HCT116 (cell line): ENCODE data around the gene CAPG. TPM values are rescaled to one million over a fixed set of nuclear protein-coding genes. Genes with fewer than 3 reads are reported as not detected.

Experiments used
- ATAC-seq: fragments of 200-7000 bp; cut with Tn5 transposase; 2 replicates; pipeline ENCODE4 v1.9.1; 2020; ENCODE audit warnings: mild to moderate bottlenecking, moderate library complexity
- BruUV-seq: library from RNA; stranded (reverse); fragments of 400-500 nt; replicated peaks from 2 replicates; lab custom pipeline; 2021; lab: Mats Ljungman, UMichigan
- CTCF ChIA-PET: fragments of 300-600 bp; sonication (Branson Sonifier 250); formaldehyde crosslinking; loops from one replicate; lab custom pipeline; 2021; ENCODE audit warnings: antibody characterized with exemption; lab: Charles Lee
- POLR2A ChIA-PET: fragments of 300-600, 350-600 bp; sonication (Branson Sonifier 250); formaldehyde crosslinking; loops from one replicate; lab custom pipeline; 2021; ENCODE audit warnings: antibody characterized with exemption; lab: Charles Lee
- RAD21 ChIA-PET, 2 experiments: fragments of 300-600 bp; sonication (Branson Sonifier 250); formaldehyde crosslinking; loops; one replicate each; lab custom pipeline; 2023; ENCODE audit warnings: low total read pairs in 2 of 2; ENCODE audit not compliant: uncharacterized antibody in 2 of 2, unreplicated experiment in 2 of 2, low non-redundant PET in 1 of 2; lab: Charles Lee
- DNase-seq: peaks from one replicate; pipeline ENCODE4 v3.0.0-alpha.2; 2010; ENCODE audit warnings: low read depth, low spot score
- H2AFZ ChIP-seq: fragments of 200-600 bp; shearing (Covaris generic), sonication (generic); 2 replicates; pipeline ENCODE4 v1.6.1; 2017; ENCODE audit warnings: low read depth, mixed run types, mixed read lengths, antibody characterized with exemption, low read length; ENCODE audit not compliant: poor library complexity, severe bottlenecking
- H3K27ac ChIP-seq: 2 replicates; pipeline ENCODE4 v1.5.1; 2012; ENCODE audit warnings: low read depth, low read length
- H3K27me3 ChIP-seq: fragments of 200-600 bp; sonication (generic); 2 replicates; pipeline ENCODE4 v1.6.1; 2016; ENCODE audit warnings: mixed run types, low read length, mixed read lengths; ENCODE audit not compliant: insufficient read depth
- H3K36me3 ChIP-seq, 2 experiments: fragments of 200-500 bp in 1 of 2; fragments of 200-600 bp in 1 of 2; sonication (Bioruptor generic) in 1 of 2; sonication (generic) in 1 of 2; 2 replicates each; pipeline versions ENCODE4 v1.5.1 to v1.6.1; 2014 to 2016; ENCODE audit warnings: low read length in 2 of 2, inconsistent platforms in 1 of 2, mixed read lengths in 1 of 2, mixed run types in 1 of 2; ENCODE audit not compliant: insufficient read depth in 2 of 2, control insufficient read depth in 1 of 2
- H3K4me1 ChIP-seq, 2 experiments: fragments of 200-600 bp in 1 of 2; sonication (generic) in 1 of 2; 2 replicates each; pipeline versions ENCODE4 v1.5.1 to v1.6.1; 2012 to 2017; ENCODE audit warnings: low read length in 2 of 2, inconsistent platforms in 1 of 2, mild to moderate bottlenecking in 1 of 2, mixed read lengths in 1 of 2, mixed run types in 1 of 2, moderate library complexity in 1 of 2; ENCODE audit not compliant: insufficient read depth in 2 of 2, control insufficient read depth in 1 of 2
- H3K4me2 ChIP-seq: fragments of 200-600 bp; sonication (generic); 2 replicates; pipeline ENCODE4 v1.6.1; 2017; ENCODE audit warnings: mixed run types, low read length, mixed read lengths
- H3K4me3 ChIP-seq, 2 experiments: fragments of 200-600 bp in 1 of 2; sonication (generic) in 1 of 2; replicated peaks in 1 of 2; 2 replicates each; pipeline ENCODE4 v1.5.1; 2011 to 2016; ENCODE audit warnings: low read length in 2 of 2, control low read depth in 1 of 2, low read depth in 1 of 2, mild to moderate bottlenecking in 1 of 2, mixed read lengths in 1 of 2, mixed run types in 1 of 2
- H3K79me2 ChIP-seq: fragments of 200-600 bp; sonication (generic); 2 replicates; pipeline ENCODE4 v1.6.1; 2017; ENCODE audit warnings: mild to moderate bottlenecking, mixed run types, low read length, moderate library complexity, mixed read lengths; ENCODE audit not compliant: insufficient read depth
- H3K9ac ChIP-seq: fragments of 200-600 bp; sonication (generic); 2 replicates; pipeline ENCODE4 v1.6.1; 2016; ENCODE audit warnings: low read length, mixed read lengths
- H3K9me2 ChIP-seq: fragments of 200-600 bp; sonication (generic), shearing (Covaris generic); 2 replicates; pipeline ENCODE4 v1.6.1; 2017; ENCODE audit warnings: mixed run types, mild to moderate bottlenecking, moderate library complexity; ENCODE audit not compliant: insufficient read depth
- H3K9me3 ChIP-seq, 2 experiments: fragments of 200-500 bp in 1 of 2; fragments of 200-600 bp in 1 of 2; sonication (Bioruptor generic) in 1 of 2; sonication (generic) in 1 of 2; 2 replicates each; pipeline ENCODE4 v1.6.1; 2014 to 2017; ENCODE audit warnings: low read length in 2 of 2, mixed read lengths in 2 of 2, inconsistent platforms in 1 of 2, low read depth in 1 of 2, mild to moderate bottlenecking in 1 of 2, mixed run types in 1 of 2, moderate library complexity in 1 of 2; ENCODE audit not compliant: control insufficient read depth in 1 of 2, insufficient read depth in 1 of 2
- H4K20me1 ChIP-seq: fragments of 200-600 bp; sonication (generic), shearing (Covaris generic); 2 replicates; pipeline ENCODE4 v1.6.1; 2017; ENCODE audit warnings: mixed run types, mild to moderate bottlenecking, moderate library complexity; ENCODE audit not compliant: insufficient read depth
- CBX3 ChIP-seq: IDR thresholded peaks from 2 replicates; pipeline ENCODE4 v1.6.1; 2012; ENCODE audit warnings: low read depth
- EGR1 ChIP-seq: IDR thresholded peaks from 2 replicates; pipeline ENCODE4 v1.6.1; 2012; ENCODE audit warnings: low read depth
- EZH2 ChIP-seq: fragments of 200-600 bp; sonication (generic); IDR thresholded peaks from 2 replicates; pipeline ENCODE4 v1.6.1; 2017; ENCODE audit warnings: antibody characterized with exemption, mixed run types
- EZH2phosphoT487 ChIP-seq: fragments of 200-600 bp; IDR thresholded peaks from 2 replicates; pipeline ENCODE4 v1.6.1; 2018; ENCODE audit warnings: antibody characterized with exemption, borderline replicate concordance
- JUND ChIP-seq: IDR thresholded peaks from 2 replicates; pipeline ENCODE4 v1.6.1; 2012
- POLR2A ChIP-seq: IDR thresholded peaks from 2 replicates; pipeline ENCODE4 v1.7.0; 2011; ENCODE audit warnings: borderline replicate concordance; ENCODE audit not compliant: insufficient read depth, insufficient read length; ENCODE audit errors: extremely low read depth
- RAD21 ChIP-seq: IDR thresholded peaks from 2 replicates; pipeline ENCODE4 v1.6.1; 2012; ENCODE audit warnings: low read depth, mild to moderate bottlenecking
- SIN3A ChIP-seq: IDR thresholded peaks from 2 replicates; pipeline ENCODE4 v1.6.1; 2012; ENCODE audit warnings: low read depth
- SP1 ChIP-seq: IDR thresholded peaks from 2 replicates; pipeline ENCODE4 v1.6.1; 2012; ENCODE audit warnings: low read depth
- TCF7L2 ChIP-seq: IDR thresholded peaks from 2 replicates; pipeline ENCODE4 v1.7.0; 2011; ENCODE audit warnings: borderline replicate concordance, inconsistent platforms; ENCODE audit not compliant: insufficient read depth, insufficient read length; ENCODE audit errors: extremely low read depth
- ZFX ChIP-seq: fragments of 450-650 bp; IDR thresholded peaks from 2 replicates; pipeline ENCODE4 v1.6.1; 2017
- ZNF274 ChIP-seq: fragments of 200-500 bp; sonication (Bioruptor generic); IDR thresholded peaks from 2 replicates; pipeline ENCODE4 v1.6.1; 2014; ENCODE audit warnings: mild to moderate bottlenecking, low read depth, low read length, inconsistent platforms
- intact Hi-C: fragments of 100-400 bp; cut with micrococcal nuclease; formaldehyde crosslinking; loops from 2 replicates; pipeline ENCODE4 v1.10.0; 2022
- total RNA-seq: library from RNA; stranded (reverse); gene quantifications from one replicate; pipeline ENCODE4 v1.2.1, GENCODE V29; 2021; ENCODE audit not compliant: unreplicated experiment
- TF ChIP-seq, protein P1 (sequence below): IDR thresholded peaks from 2 replicates; pipeline ENCODE4 v1.6.1; 2012; ENCODE audit warnings: low read depth
- TF ChIP-seq, protein P2 (sequence below): IDR thresholded peaks from 2 replicates; pipeline ENCODE4 v1.6.1; 2011; ENCODE audit warnings: mild to moderate bottlenecking, low read length, moderate library complexity; ENCODE audit not compliant: insufficient replicate concordance; ENCODE audit errors: extremely low read depth

Gene CAPG
- total RNA-seq, 1 experiment from 2014 or later = 223 TPM

DNA sequence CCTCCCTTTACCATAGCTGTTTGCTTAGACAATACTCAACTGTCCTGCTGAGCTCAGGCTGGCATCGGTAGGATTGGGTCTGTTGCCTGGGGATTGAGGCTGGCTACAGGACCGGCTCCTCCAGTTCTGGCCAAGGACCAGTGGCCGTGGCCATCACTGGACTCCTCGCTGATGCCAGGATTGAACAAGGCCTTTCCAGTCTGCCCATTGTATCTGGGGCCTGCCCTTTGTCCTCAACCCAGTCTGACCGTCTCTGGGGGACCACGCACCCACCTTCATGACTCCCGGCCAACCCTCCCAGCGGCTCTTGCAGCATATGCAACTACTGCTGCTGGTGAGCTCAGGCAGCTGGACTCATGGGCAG lies 37.0 kb upstream of the CAPG start (continued):
- TF ChIP-seq, protein P1, sequence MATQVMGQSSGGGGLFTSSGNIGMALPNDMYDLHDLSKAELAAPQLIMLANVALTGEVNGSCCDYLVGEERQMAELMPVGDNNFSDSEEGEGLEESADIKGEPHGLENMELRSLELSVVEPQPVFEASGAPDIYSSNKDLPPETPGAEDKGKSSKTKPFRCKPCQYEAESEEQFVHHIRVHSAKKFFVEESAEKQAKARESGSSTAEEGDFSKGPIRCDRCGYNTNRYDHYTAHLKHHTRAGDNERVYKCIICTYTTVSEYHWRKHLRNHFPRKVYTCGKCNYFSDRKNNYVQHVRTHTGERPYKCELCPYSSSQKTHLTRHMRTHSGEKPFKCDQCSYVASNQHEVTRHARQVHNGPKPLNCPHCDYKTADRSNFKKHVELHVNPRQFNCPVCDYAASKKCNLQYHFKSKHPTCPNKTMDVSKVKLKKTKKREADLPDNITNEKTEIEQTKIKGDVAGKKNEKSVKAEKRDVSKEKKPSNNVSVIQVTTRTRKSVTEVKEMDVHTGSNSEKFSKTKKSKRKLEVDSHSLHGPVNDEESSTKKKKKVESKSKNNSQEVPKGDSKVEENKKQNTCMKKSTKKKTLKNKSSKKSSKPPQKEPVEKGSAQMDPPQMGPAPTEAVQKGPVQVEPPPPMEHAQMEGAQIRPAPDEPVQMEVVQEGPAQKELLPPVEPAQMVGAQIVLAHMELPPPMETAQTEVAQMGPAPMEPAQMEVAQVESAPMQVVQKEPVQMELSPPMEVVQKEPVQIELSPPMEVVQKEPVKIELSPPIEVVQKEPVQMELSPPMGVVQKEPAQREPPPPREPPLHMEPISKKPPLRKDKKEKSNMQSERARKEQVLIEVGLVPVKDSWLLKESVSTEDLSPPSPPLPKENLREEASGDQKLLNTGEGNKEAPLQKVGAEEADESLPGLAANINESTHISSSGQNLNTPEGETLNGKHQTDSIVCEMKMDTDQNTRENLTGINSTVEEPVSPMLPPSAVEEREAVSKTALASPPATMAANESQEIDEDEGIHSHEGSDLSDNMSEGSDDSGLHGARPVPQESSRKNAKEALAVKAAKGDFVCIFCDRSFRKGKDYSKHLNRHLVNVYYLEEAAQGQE = no peak
- TF ChIP-seq CBX3 (no peak), JUND (no peak), ZFX (no peak), EGR1 (no peak), RAD21 (no peak)
- TF ChIP-seq, all 23 proteins: peak for 0

DNA sequence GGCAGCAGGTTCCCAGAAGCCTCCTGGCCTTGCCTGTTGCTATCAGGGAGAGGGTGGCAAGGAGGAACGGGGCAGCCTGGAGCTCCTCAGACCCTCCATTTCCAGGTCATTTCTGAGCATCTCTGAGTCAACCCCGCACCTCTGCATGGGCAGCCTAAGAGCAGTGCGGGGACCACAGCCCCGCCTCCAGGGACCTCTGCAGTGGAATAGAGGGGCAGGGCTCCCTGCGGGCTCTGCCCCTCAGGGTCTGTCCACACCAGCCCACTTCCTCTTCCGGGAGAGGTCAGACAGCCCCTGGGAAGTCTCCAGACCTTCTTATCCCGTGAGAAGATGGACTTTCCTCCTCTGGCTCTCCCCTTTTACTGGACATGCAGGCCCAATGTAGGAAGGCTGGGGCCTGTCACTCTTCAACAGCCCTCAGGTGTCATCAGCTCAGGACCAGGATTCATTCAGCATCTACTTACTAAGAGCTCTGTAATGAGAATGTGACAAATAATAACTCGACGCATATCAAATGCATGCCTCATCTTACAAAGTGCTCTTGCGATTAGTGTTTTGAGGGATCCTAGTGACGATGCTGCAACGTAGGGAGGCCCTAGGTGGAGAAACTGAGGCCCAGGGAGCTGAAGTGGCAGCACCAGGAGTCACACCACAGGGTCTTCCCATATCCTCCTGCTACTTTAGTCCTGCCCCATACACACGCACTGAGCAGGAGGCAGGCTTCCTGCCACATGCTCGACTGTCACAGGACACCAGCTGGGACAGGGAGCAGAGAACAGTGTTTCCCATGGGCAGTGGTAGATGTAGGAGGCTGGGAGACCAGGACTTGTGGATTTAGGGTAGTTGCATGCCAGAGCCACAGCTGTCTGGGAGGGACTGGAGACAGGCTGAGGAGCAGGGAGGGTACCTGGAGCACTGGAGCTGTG lies 36.4 kb upstream of the CAPG start:
- ATAC-seq (0 out of 2 replicates have a peak, but pooled peaks have one; percentile 5), DNase-seq (no peak)
- no TSS peak for BruUV-seq
- Histone ChIP-seq H3K9me2 (no peaks in the 10 kb centered on the region), H3K79me2 (no peaks in the 10 kb centered on the region), H2AFZ (no peak overlapping the region), H3K4me3 (no peak overlapping the region), H3K9me3 (no peaks in the 10 kb centered on the region), H3K4me2 (no peak overlapping the region), H4K20me1 (no peaks in the 10 kb centered on the region), H3K9ac (no peak overlapping the region), H3K36me3 (no peaks in the 10 kb centered on the region), H3K4me1 (peaks cover 22 to 26% of the 10 kb centered on the region in 2 experiments), H3K27ac (peak overlapping the region; percentile 46; the same call in 1 of the 2 replicates), H3K27me3 (no peaks in the 10 kb centered on the region)
- intact Hi-C loops = no loop called here
- CTCF ChIA-PET = no interaction called here
- RAD21 ChIA-PET = interaction anchor here in 1 of 2 experiments (0.6 kb wide), 1 partner anchor 92 kb away, joined by 3 read pairs; the partner anchor contains the start of gene MAT2A
- POLR2A ChIA-PET = interaction anchor here (2.0 to 6.7 kb wide), 3 partner anchors 11 to 100 kb away, joined by 6 to 45 read pairs (median 23); partner anchors contain the start of gene MAT2A
- no peak for TF ChIP-seq SP1
- no peak for TF ChIP-seq EZH2phosphoT487
- no peak for TF ChIP-seq ZNF274
- TF ChIP-seq, protein P2, sequence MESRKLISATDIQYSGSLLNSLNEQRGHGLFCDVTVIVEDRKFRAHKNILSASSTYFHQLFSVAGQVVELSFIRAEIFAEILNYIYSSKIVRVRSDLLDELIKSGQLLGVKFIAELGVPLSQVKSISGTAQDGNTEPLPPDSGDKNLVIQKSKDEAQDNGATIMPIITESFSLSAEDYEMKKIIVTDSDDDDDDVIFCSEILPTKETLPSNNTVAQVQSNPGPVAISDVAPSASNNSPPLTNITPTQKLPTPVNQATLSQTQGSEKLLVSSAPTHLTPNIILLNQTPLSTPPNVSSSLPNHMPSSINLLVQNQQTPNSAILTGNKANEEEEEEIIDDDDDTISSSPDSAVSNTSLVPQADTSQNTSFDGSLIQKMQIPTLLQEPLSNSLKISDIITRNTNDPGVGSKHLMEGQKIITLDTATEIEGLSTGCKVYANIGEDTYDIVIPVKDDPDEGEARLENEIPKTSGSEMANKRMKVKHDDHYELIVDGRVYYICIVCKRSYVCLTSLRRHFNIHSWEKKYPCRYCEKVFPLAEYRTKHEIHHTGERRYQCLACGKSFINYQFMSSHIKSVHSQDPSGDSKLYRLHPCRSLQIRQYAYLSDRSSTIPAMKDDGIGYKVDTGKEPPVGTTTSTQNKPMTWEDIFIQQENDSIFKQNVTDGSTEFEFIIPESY = no peak
- TF ChIP-seq, protein P1 = no peak
- no peak for TF ChIP-seq CBX3
- no peak for TF ChIP-seq SIN3A
- no peak for TF ChIP-seq EZH2
- no peak for TF ChIP-seq TCF7L2
- no peak for TF ChIP-seq JUND
- no peak for TF ChIP-seq EGR1
- no peak for TF ChIP-seq POLR2A
